ENCODE data around the gene HEG1. TPM values are rescaled to one million over a fixed set of nuclear protein-coding genes. Genes with fewer than 3 reads are reported as not detected.

HEG1 gene
- total RNA-seq, 2 donors from 2014 or later: 20.5 to 30.6 TPM

GRCh38 chr3:125061170-125061569 is 5.4 kb upstream of the HEG1 start:
- H3K36me3 Mint-ChIP-seq (ENCODE audit: low read depth): peaks cover 4% of the 10 kb centered on the region
- DNase-seq (no peak), ATAC-seq (no peak)
- H3K27me3 Mint-ChIP-seq: peaks cover 39% of the 10 kb centered on the region
- H3K4me3 Mint-ChIP-seq: no peak overlapping the region
- H3K9me3 ChIP-seq (ENCODE audit: control insufficient read depth, low read length, poor library complexity, severe bottlenecking): no peaks in the 10 kb centered on the region
- peaks cover 3% of the 10 kb centered on the region for H3K4me1 Mint-ChIP-seq
- peak overlapping the region; percentile 12 for H3K27ac Mint-ChIP-seq

GRCh38 chr3:125059488-125060245 is 3.9 kb upstream of the HEG1 start:
- H3K36me3 Mint-ChIP-seq (ENCODE audit: low read depth): peaks cover 5% of the 10 kb centered on the region
- no peak overlapping the region for H3K4me3 Mint-ChIP-seq
- peaks cover 7% of the 10 kb centered on the region for H3K4me1 Mint-ChIP-seq
- ATAC-seq (no peak), DNase-seq (no peak)
- peaks cover 36% of the 10 kb centered on the region for H3K27me3 Mint-ChIP-seq
- H3K27ac Mint-ChIP-seq: no peak overlapping the region
- H3K9me3 ChIP-seq (ENCODE audit: control insufficient read depth, low read length, poor library complexity, severe bottlenecking): no peaks in the 10 kb centered on the region

- H3K27me3 Mint-ChIP-seq: peaks cover 36% of the 10 kb centered on the region
- no peak overlapping the region for H3K4me3 Mint-ChIP-seq
- no peak for DNase-seq
- H3K4me1 Mint-ChIP-seq: peaks cover 14% of the 10 kb centered on the region
- ATAC-seq: no peak
- no peak overlapping the region for H3K27ac Mint-ChIP-seq
- peaks cover 6% of the 10 kb centered on the region for H3K36me3 Mint-ChIP-seq (ENCODE audit: low read depth)
- no peaks in the 10 kb centered on the region for H3K9me3 ChIP-seq (ENCODE audit: control insufficient read depth, low read length, poor library complexity, severe bottlenecking)
Observed at GRCh38 chr3:125058959-125059358, 3.2 kb upstream of the HEG1 start.

GRCh38 chr3:125058529-125058928 is 2.7 kb upstream of the HEG1 start:
- peaks cover 18% of the 10 kb centered on the region for H3K4me1 Mint-ChIP-seq
- H3K27me3 Mint-ChIP-seq: peaks cover 36% of the 10 kb centered on the region
- ATAC-seq: no peak
- no peaks in the 10 kb centered on the region for H3K9me3 ChIP-seq (ENCODE audit: control insufficient read depth, low read length, poor library complexity, severe bottlenecking)
- no peak overlapping the region for H3K27ac Mint-ChIP-seq
- no peak overlapping the region for H3K4me3 Mint-ChIP-seq
- peaks cover 6% of the 10 kb centered on the region for H3K36me3 Mint-ChIP-seq (ENCODE audit: low read depth)
- no peak for DNase-seq

- Mint-ChIP-seq H3K4me3 (peak overlapping the region; percentile 28), H3K4me1 (peaks cover 30% of the 10 kb centered on the region), H3K36me3 (ENCODE audit: low read depth) (peaks cover 6% of the 10 kb centered on the region), H3K27ac (peak overlapping the region; percentile 27), H3K27me3 (peaks cover 26% of the 10 kb centered on the region)
- H3K9me3 ChIP-seq (ENCODE audit: control insufficient read depth, low read length, poor library complexity, severe bottlenecking): no peaks in the 10 kb centered on the region
- DNase-seq: no peak
- no peak for ATAC-seq
Observed at GRCh38 chr3:125057186-125057850, 1.5 kb upstream of the HEG1 start.

- Mint-ChIP-seq H3K4me3 (peak overlapping the region; percentile 98), H3K27ac (peak overlapping the region; percentile 99), H3K27me3 (peaks cover 8% of the 10 kb centered on the region), H3K4me1 (peaks cover 47% of the 10 kb centered on the region), H3K36me3 (ENCODE audit: low read depth) (peaks cover 5% of the 10 kb centered on the region)
- ATAC-seq: peak; percentile 18
- H3K9me3 ChIP-seq (ENCODE audit: control insufficient read depth, low read length, poor library complexity, severe bottlenecking): no peaks in the 10 kb centered on the region
- no peak for DNase-seq
Observed at GRCh38 chr3:125055331-125055912, 375 bp downstream of the HEG1 start.

- Mint-ChIP-seq H3K4me3 (peak overlapping the region; percentile 98), H3K4me1 (peaks cover 51% of the 10 kb centered on the region)
Observed at GRCh38 chr3:125054449-125055329, 1.1 kb downstream of the HEG1 start.

GRCh38 chr3:125054062-125054448 is 1.7 kb downstream of the HEG1 start:
- ATAC-seq (no peak), DNase-seq (no peak)
- H3K27me3 Mint-ChIP-seq: no peaks in the 10 kb centered on the region
- H3K27ac Mint-ChIP-seq: peak overlapping the region; percentile 99
- H3K9me3 ChIP-seq (ENCODE audit: control insufficient read depth, low read length, poor library complexity, severe bottlenecking): no peaks in the 10 kb centered on the region
- H3K4me3 Mint-ChIP-seq: peak overlapping the region; percentile 98
- peaks cover 9% of the 10 kb centered on the region for H3K36me3 Mint-ChIP-seq (ENCODE audit: low read depth)
- peaks cover 56% of the 10 kb centered on the region for H3K4me1 Mint-ChIP-seq

More at GRCh38 chr3:125054449-125055329, 1.1 kb downstream of the HEG1 start:
- Mint-ChIP-seq H3K27me3 (peaks cover 1% of the 10 kb centered on the region), H3K27ac (peak overlapping the region; percentile 99), H3K36me3 (ENCODE audit: low read depth) (peaks cover 7% of the 10 kb centered on the region)
- no peaks in the 10 kb centered on the region for H3K9me3 ChIP-seq (ENCODE audit: control insufficient read depth, low read length, poor library complexity, severe bottlenecking)
- DNase-seq (no peak), ATAC-seq (no peak)

- Mint-ChIP-seq H3K4me1 (peaks cover 62% of the 10 kb centered on the region), H3K27me3 (no peaks in the 10 kb centered on the region), H3K27ac (peak overlapping the region; percentile 99), H3K36me3 (ENCODE audit: low read depth) (peaks cover 12% of the 10 kb centered on the region), H3K4me3 (peak overlapping the region; percentile 98)
- no peaks in the 10 kb centered on the region for H3K9me3 ChIP-seq (ENCODE audit: control insufficient read depth, low read length, poor library complexity, severe bottlenecking)
- DNase-seq (no peak), ATAC-seq (no peak)
Observed at GRCh38 chr3:125053304-125053699, 2.5 kb downstream of the HEG1 start.

GRCh38 chr3:125052624-125053303 is 3.0 kb downstream of the HEG1 start:
- no peak for ATAC-seq
- Mint-ChIP-seq H3K36me3 (ENCODE audit: low read depth) (peaks cover 13% of the 10 kb centered on the region), H3K27ac (peak overlapping the region; percentile 99), H3K4me3 (peak overlapping the region; percentile 98), H3K4me1 (peaks cover 65% of the 10 kb centered on the region), H3K27me3 (no peaks in the 10 kb centered on the region)
- H3K9me3 ChIP-seq (ENCODE audit: control insufficient read depth, low read length, poor library complexity, severe bottlenecking): no peaks in the 10 kb centered on the region
- DNase-seq: no peak

- H3K27ac Mint-ChIP-seq: peak overlapping the region; percentile 99
- ATAC-seq (peak; percentile 82), DNase-seq (peak; percentile 57 to 77 (median 62))
- peak overlapping the region; percentile 98 for H3K4me3 Mint-ChIP-seq
- no peaks in the 10 kb centered on the region for H3K9me3 ChIP-seq (ENCODE audit: control insufficient read depth, low read length, poor library complexity, severe bottlenecking)
- H3K27me3 Mint-ChIP-seq: no peaks in the 10 kb centered on the region
- H3K4me1 Mint-ChIP-seq: peaks cover 67% of the 10 kb centered on the region
- peaks cover 15% of the 10 kb centered on the region for H3K36me3 Mint-ChIP-seq (ENCODE audit: low read depth)
Observed at GRCh38 chr3:125051715-125052581, 3.8 kb downstream of the HEG1 start.

GRCh38 chr3:125051205-125051604 is 4.6 kb downstream of the HEG1 start:
- Mint-ChIP-seq H3K4me3 (peak overlapping the region; percentile 98), H3K36me3 (ENCODE audit: low read depth) (peaks cover 15% of the 10 kb centered on the region), H3K27me3 (no peaks in the 10 kb centered on the region), H3K27ac (peak overlapping the region; percentile 99), H3K4me1 (peaks cover 66% of the 10 kb centered on the region)
- no peak for ATAC-seq
- no peaks in the 10 kb centered on the region for H3K9me3 ChIP-seq (ENCODE audit: control insufficient read depth, low read length, poor library complexity, severe bottlenecking)
- DNase-seq: no peak

Measured in T-helper 17 cell (primary cell).